Esophagus (tissue), 2 donors: ENCODE data around the gene TEX2. TPM values are rescaled to one million over a fixed set of nuclear protein-coding genes. Genes with fewer than 3 reads are reported as not detected.
"Not testable (repeated sequence)": the region's sequence is repeated elsewhere in the genome, so short reads cannot be mapped to it uniquely, and the experiment has no call there.

ENCODE experiments used
- H3K27ac ChIP-seq, 2 donors: one replicate each; pipeline ENCODE4 v1.5.1; 2013; ENCODE audit warnings: low read depth in 2 of 2, mild to moderate bottlenecking in 2 of 2, inconsistent platforms in 1 of 2, low read length in 1 of 2, moderate library complexity in 1 of 2
- H3K27me3 ChIP-seq, 2 donors: one replicate each; pipeline ENCODE4 v1.6.1; 2013; ENCODE audit warnings: low read length in 2 of 2, control low read depth in 1 of 2, mild to moderate bottlenecking in 1 of 2; ENCODE audit not compliant: insufficient read depth in 2 of 2, control insufficient read depth in 1 of 2
- H3K36me3 ChIP-seq, 2 donors: one replicate each; pipeline ENCODE4 v1.6.1; 2013; ENCODE audit warnings: low read length in 1 of 2; ENCODE audit not compliant: control insufficient read depth in 2 of 2, insufficient read depth in 2 of 2
- H3K4me1 ChIP-seq, 2 donors: one replicate each; pipeline ENCODE4 v1.6.1; 2013; ENCODE audit warnings: low read length in 1 of 2; ENCODE audit not compliant: control insufficient read depth in 2 of 2, insufficient read depth in 2 of 2
- H3K4me3 ChIP-seq, 2 donors: one replicate each; pipeline ENCODE4 v1.5.1; 2013; ENCODE audit warnings: low read length in 2 of 2, mild to moderate bottlenecking in 2 of 2, low read depth in 1 of 2, moderate library complexity in 1 of 2
- H3K9me3 ChIP-seq, 2 donors: one replicate each; pipeline ENCODE4 v1.6.1; 2013; ENCODE audit warnings: mild to moderate bottlenecking in 2 of 2, low read depth in 1 of 2, low read length in 1 of 2, moderate library complexity in 1 of 2; ENCODE audit not compliant: control insufficient read depth in 2 of 2, insufficient read depth in 1 of 2
- WGBS, 2 donors: extraction: QIAGEN DNeasy Blood & Tissue Kit; methylation state at CpG; one replicate each; pipeline ENCODE4 v1.1.7; 2013; 5-methylcytosine and 5-hydroxymethylcytosine counted together
- polyA plus RNA-seq, 2 donors: library from polyadenylated mRNA; stranded (reverse); fragments of 200-250 nt; gene quantifications; one replicate each; pipeline ENCODE4 v1.2.3, GENCODE V29; 2013
- donor health status: healthy with polysubstance abuse.
- donor health status: Bipolar disorder and iron deficiency.

TEX2 gene
- polyA plus RNA-seq, 2 donors: 7.9 to 10.6 TPM

DNA sequence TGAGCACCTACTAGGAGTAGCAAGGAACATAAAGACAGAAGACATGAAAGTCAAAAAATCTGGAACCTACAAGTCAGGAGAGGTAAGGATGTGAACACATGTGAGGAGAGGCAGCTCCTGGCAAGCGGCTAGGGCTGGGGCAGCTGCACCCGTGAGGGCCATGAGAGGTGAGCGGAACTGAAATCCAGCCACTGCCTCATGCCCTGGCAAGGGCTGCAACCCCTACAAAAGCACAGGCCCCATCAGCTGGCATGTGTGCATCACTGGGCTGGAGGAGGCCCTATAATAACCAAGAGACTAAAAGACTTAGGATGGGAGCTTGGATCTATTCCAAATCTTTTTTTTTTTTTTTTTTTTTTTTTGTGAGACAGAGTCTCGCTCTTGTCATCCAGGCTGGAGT is 92.8 kb downstream of the TEX2 start:
- WGBS, 2 donors: 92 to 95% methylated on average over 4 of the region's 4 CpGs
- no peak overlapping the region for H3K27ac ChIP-seq
- no peaks in the 10 kb centered on the region for H3K27me3 ChIP-seq
- H3K4me3 ChIP-seq: no peak overlapping the region
- peaks cover 0 to 6% of the 10 kb centered on the region in 2 donors for H3K36me3 ChIP-seq
- H3K4me1 ChIP-seq: peaks cover 0 to 2% of the 10 kb centered on the region in 2 donors
- peaks cover 0 to 1% of the 10 kb centered on the region in 2 donors for H3K9me3 ChIP-seq

DNA sequence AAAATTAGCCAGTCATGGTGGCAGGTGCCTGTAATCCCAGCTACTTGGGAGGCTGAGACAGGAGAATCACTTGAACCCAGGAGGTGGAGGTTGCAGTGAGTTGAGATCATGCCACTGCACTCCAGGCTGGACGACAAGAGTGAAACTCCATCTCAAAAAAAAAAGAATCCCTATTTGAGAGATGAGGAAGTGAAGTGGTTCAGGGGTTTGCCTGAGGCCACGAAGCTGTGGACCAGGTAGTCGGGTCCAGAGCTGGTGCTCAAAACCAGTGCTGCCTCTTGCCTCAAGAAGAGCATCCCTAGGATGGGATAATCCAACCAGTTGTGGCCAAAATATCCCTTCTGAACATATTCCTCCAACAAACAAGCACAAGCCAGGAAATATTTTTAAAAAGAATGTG is 95.4 kb downstream of the TEX2 start:
- H3K27me3 ChIP-seq, H3K4me3 ChIP-seq, H3K9me3 ChIP-seq, H3K4me1 ChIP-seq, H3K36me3 ChIP-seq, H3K27ac ChIP-seq: not testable (repeated sequence)
- WGBS, 2 donors: 90 to 94% methylated on average over 3 of the region's 3 CpGs

DNA sequence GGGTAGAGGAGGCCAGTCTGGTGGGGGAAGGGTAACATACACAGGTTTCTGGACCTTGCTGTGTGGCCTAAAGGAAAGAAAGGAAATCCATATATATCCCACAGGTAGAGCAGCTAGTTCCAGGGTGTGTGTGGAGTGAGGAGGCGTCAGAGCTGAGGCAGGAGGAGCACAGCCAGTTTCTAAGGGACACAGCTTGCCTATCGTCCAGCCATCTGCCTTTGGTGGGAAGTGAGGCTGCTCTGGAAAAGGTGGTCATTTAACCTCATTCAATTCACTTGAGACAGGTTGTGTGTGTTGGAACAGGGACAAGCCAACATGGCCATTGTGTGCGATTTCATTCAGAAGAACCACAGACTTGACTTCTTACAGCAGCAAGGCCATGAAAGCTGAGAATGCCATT is 96.2 kb downstream of the TEX2 start:
- Histone ChIP-seq H3K4me1 (peaks cover 0 to 9% of the 10 kb centered on the region in 2 donors), H3K4me3 (no peak overlapping the region), H3K36me3 (peaks cover 0 to 3% of the 10 kb centered on the region in 2 donors), H3K9me3 (no peaks in the 10 kb centered on the region), H3K27ac (peak overlapping the region in 1 of 2 donors; percentile 67), H3K27me3 (no peaks in the 10 kb centered on the region)
- WGBS, 2 donors: 92 to 96% methylated on average over 3 of the region's 3 CpGs

DNA sequence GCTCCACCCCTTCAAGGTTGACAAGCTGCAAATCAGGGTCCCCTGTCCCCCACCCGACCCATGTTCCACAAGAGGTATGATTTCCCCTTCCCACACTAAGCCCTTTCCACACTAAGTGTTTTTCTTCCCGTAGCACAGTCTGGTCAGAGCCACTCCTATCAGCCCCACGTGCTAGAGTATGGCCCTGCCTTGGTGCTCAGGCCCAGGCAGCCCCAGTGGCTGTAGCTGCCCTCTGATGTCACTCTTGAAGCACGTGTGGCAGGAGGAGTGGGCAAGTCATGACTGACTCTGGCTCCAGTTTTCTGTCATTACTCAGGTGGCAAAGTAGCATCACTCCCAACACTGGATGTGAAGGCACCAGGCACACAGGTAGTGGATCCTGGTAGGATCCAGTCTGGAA is 97.7 kb downstream of the TEX2 start:
- Histone ChIP-seq H3K27ac (peak overlapping the region in 1 of 2 donors; percentile 22), H3K4me1 (peaks cover 0 to 9% of the 10 kb centered on the region in 2 donors)

DNA sequence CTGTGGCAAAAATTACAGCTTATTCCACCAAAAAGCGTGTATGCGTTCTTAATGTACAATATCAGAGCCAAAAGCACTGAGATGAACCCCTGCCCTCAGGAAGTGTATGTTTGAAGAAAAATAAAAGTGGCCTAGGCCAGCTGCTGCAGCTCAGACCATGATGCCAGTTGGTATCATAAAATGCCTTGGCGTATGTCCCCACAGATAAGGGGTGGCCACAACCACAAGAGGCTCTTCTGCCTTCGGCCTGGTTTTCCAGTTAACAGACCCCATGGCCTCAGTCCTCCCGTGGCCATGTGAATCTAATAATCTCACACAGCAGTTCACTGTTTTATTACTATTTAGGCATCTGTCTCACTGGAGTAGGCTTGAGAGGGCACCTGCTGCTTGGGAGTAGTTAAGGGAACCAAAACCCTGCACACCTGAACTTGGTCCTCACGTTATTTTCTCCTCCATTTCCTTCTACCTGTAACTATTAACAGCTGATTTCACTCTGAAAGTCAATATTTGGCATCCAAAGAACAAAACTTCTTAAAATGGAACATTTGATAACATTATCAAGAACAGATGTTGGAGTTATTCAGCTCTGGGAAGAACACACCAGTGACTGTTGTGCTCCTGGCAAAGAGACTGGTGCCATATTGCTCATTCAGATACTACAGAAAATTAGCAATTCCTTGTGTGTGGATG is 98.3 kb downstream of the TEX2 start:
- Histone ChIP-seq H3K36me3 (peaks cover 0 to 6% of the 10 kb centered on the region in 2 donors), H3K27ac (no peak overlapping the region)
- 72 to 96% methylated on average over 6 of the region's 6 CpGs for WGBS, 2 donors

More for the DNA sequence above, 97.7 kb downstream of the TEX2 start:
- no peak overlapping the region for H3K4me3 ChIP-seq
- peaks cover 0 to 6% of the 10 kb centered on the region in 2 donors for H3K36me3 ChIP-seq
- H3K9me3 ChIP-seq: no peaks in the 10 kb centered on the region
- 85 to 92% methylated on average over 4 of the region's 4 CpGs for WGBS, 2 donors
- no peaks in the 10 kb centered on the region for H3K27me3 ChIP-seq

DNA sequence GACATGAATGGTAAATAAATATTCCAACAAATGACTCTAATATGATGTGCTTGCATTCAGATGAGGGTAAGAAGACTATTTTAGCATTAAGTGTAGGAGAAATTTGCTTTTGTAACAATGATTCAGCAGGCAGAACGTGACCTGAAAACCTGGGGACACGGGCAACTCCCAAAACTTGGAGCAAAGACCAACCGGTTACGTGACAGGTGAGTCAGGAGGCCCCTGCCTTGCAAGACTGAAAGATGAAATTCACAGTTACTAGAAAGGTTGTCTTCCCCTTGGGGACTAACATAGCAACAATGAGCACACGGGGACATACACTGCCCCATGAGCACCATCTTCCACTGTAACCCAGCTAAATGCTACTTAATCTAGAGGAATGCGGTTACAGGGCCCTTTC is 99.6 kb downstream of the TEX2 start:
- Histone ChIP-seq H3K4me3 (no peak overlapping the region), H3K27ac (peak overlapping the region in 1 of 2 donors; percentile 59), H3K36me3 (peaks cover 0 to 6% of the 10 kb centered on the region in 2 donors), H3K9me3 (no peaks in the 10 kb centered on the region), H3K27me3 (no peaks in the 10 kb centered on the region), H3K4me1 (peaks cover 0 to 9% of the 10 kb centered on the region in 2 donors)
- WGBS, 2 donors: 61 to 64% methylated on average over 6 of the region's 6 CpGs

More for the DNA sequence above, 98.3 kb downstream of the TEX2 start:
- Histone ChIP-seq H3K4me1 (peaks cover 0 to 9% of the 10 kb centered on the region in 2 donors), H3K9me3 (no peaks in the 10 kb centered on the region), H3K27me3 (no peaks in the 10 kb centered on the region), H3K4me3 (no peak overlapping the region)

DNA sequence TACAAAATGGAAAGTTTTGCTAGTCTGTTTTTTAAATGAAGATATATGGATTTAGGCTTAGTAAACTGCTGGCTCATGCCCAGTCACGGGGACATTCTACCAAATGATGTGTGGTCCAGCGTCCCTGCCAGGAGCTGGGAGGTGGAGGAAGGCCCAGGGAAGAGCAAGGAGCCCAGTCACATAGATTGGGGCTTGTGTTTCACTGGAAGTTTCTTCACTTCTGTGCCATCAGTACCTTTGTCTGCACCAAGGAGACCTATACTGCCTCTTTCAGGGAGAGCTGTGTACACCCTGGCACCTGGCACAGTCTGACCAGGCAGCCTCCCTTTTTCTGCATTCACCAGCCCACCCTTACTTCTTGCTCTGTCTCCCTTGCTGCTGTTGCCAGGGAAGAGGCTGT is 100.5 kb downstream of the TEX2 start:
- WGBS, 2 donors: 88 to 93% methylated on average over 2 of the region's 2 CpGs
- Histone ChIP-seq H3K27me3 (no peaks in the 10 kb centered on the region), H3K36me3 (peaks cover 0 to 6% of the 10 kb centered on the region in 2 donors), H3K9me3 (no peaks in the 10 kb centered on the region), H3K4me3 (no peak overlapping the region), H3K27ac (no peak overlapping the region), H3K4me1 (peaks cover 0 to 9% of the 10 kb centered on the region in 2 donors)

DNA sequence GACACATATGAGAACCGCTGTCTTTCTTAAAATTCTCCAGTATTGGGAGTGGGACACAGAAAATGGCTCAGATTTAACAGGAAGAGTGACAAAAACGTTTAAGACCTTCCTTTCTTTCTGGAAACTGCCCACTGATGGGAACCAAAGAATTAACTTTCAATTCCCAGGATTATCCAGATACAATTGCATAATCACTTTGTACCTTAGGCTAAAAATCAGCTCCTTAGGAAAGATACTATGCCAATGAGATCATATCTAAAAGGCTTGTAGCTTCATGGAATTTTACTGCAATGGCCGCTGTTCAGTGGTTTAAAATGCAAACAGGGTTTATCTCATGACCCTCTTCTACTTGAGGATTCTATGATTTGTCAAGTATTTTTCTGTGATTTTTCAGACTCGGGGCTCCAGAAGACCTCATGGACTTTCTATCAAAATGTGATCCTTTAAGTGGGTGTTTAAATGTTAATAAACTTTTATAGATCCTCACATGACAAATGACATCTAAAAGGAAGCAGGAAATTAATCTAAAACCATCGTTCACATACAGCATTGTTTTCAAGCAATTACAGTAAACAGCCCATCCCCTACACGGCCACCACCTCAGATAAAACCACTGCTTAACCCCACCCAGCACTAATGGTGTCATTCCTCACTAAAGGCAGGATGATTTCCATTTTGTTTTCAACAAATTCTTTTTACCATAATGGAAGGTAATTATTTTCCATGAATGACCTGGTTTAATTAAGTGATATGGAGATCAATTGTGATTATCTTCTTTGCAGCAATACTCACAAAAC is 101.5 kb downstream of the TEX2 start:
- H3K36me3 ChIP-seq: peaks cover 0 to 6% of the 10 kb centered on the region in 2 donors
- H3K27ac ChIP-seq: no peak overlapping the region
- H3K4me1 ChIP-seq: peaks cover 0 to 9% of the 10 kb centered on the region in 2 donors
- no peaks in the 10 kb centered on the region for H3K27me3 ChIP-seq
- no peak overlapping the region for H3K4me3 ChIP-seq
- H3K9me3 ChIP-seq: no peaks in the 10 kb centered on the region
- WGBS, 2 donors: 66 to 69% methylated on average over 6 of the region's 6 CpGs

DNA sequence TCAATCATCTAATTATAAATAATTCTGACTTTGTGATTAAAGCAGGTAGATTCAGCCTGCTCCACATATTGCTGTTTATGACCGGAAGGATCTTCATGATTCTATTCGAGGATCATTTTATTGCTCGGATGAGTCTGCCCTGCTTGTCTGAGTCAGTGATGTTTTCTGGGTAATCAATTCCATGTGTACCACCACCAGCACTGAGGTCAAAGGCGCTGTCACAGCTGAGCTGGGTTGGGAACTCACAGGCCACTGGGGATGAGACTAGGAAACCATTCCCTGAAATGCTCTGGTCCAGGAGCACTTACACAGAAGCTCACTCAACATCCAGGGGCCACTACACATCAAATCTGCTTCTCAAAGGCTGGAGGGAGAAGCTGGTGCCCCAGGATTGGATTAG is 102.7 kb downstream of the TEX2 start:
- no peaks in the 10 kb centered on the region for H3K27me3 ChIP-seq
- H3K9me3 ChIP-seq: no peaks in the 10 kb centered on the region
- peaks cover 0 to 4% of the 10 kb centered on the region in 2 donors for H3K36me3 ChIP-seq
- WGBS, 2 donors: 93% methylated on average over 4 of the region's 4 CpGs
- no peak overlapping the region for H3K27ac ChIP-seq
- H3K4me1 ChIP-seq: peaks cover 0 to 7% of the 10 kb centered on the region in 2 donors
- no peak overlapping the region for H3K4me3 ChIP-seq
